Measurements from ENCODE around the gene PDE1C. TPM values are rescaled to one million over a fixed set of nuclear protein-coding genes. Genes with fewer than 3 reads are reported as not detected.
"Not testable (repeated sequence)": the region's sequence is repeated elsewhere in the genome, so short reads cannot be mapped to it uniquely, and the experiment has no call there.

The PDE1C gene
- total RNA-seq, 1 experiment from 2014 or later: not detected

DNA sequence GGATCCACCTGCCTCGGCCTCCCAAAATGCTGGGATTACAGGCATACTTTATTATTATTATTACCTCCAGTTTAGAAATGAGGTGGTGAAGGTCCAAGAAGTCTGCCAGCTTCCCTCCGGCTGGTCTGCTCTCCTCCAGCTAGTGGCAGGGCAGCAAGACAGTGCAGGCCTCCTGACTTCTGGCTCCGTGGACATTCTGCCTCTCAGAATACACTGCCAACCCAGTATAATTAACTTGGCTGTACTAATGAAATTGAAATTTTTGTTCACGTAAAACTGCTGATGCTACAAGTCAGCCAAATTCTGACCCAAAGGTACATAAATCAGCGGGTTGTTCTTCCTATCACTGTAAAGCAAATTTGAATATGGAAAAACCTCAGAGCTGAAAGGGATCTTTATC lies 7.6 kb upstream of the PDE1C start:
- ChIA-PET POLR2A (ENCODE audit: low non-redundant PET) (no interaction called here), CTCF (no interaction called here)
- no TSS peak for BruUV-seq (replicated peaks)
- Histone ChIP-seq H3K4me1 (ENCODE audit: insufficient read depth, low read length, poor library complexity, severe bottlenecking) (no peaks in the 10 kb centered on the region), H3K4me3 (ENCODE audit: low read depth, low read length, poor library complexity, severe bottlenecking) (no peak overlapping the region), H3K27ac (ENCODE audit: low read depth, low read length, poor library complexity, severe bottlenecking) (no peak overlapping the region), H3K9me3 (ENCODE audit: low read depth, low read length, poor library complexity, severe bottlenecking) (no peaks in the 10 kb centered on the region), H3K36me3 (ENCODE audit: insufficient read depth, low read length, poor library complexity, severe bottlenecking) (no peaks in the 10 kb centered on the region), H3K27me3 (replicated peaks; ENCODE audit: insufficient read depth, low read depth, low read length, poor library complexity) (peaks cover 58% of the 10 kb centered on the region)
- no peak for DNase-seq (ENCODE audit: low spot score)
- intact Hi-C loops (cut with micrococcal nuclease; ENCODE audit: unreplicated experiment): no loop called here
- no peak for TF ChIP-seq EZH2 (IDR thresholded peaks at IDR 0.05; ENCODE audit: borderline replicate concordance, low read depth, low read length, poor library complexity, severe bottlenecking)
- TF ChIP-seq, protein P1, sequence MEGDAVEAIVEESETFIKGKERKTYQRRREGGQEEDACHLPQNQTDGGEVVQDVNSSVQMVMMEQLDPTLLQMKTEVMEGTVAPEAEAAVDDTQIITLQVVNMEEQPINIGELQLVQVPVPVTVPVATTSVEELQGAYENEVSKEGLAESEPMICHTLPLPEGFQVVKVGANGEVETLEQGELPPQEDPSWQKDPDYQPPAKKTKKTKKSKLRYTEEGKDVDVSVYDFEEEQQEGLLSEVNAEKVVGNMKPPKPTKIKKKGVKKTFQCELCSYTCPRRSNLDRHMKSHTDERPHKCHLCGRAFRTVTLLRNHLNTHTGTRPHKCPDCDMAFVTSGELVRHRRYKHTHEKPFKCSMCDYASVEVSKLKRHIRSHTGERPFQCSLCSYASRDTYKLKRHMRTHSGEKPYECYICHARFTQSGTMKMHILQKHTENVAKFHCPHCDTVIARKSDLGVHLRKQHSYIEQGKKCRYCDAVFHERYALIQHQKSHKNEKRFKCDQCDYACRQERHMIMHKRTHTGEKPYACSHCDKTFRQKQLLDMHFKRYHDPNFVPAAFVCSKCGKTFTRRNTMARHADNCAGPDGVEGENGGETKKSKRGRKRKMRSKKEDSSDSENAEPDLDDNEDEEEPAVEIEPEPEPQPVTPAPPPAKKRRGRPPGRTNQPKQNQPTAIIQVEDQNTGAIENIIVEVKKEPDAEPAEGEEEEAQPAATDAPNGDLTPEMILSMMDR (conservative IDR thresholded peaks at IDR 0.05; ENCODE audit: low read depth, low read length): no peak

DNA sequence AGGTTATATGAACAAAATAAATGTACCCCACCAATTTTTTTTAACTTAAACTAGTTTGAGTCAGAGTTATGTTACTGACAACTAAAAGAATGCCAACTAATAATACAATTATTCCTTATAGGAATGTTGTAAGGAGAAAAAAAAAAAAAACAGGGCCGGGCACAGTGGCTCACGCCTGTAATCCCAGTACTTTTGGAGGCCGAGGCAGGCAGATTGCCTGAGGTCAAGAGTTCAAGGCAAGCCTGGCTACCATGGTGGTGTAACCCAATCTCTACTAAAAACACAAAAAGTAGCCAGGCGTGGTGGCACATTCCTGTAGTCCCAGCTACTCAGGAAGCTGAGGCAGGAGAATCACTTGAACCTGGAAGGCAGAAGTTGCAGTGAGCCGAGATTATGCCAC lies 6.6 kb upstream of the PDE1C start:
- H3K27me3 ChIP-seq (replicated peaks; ENCODE audit: insufficient read depth, low read depth, low read length, poor library complexity): peaks cover 68% of the 10 kb centered on the region
- BruUV-seq (replicated peaks); H3K27ac ChIP-seq (ENCODE audit: low read depth, low read length, poor library complexity, severe bottlenecking); H3K36me3 ChIP-seq (ENCODE audit: insufficient read depth, low read length, poor library complexity, severe bottlenecking); POLR2A ChIA-PET (ENCODE audit: low non-redundant PET); DNase-seq (ENCODE audit: low spot score); H3K4me1 ChIP-seq (ENCODE audit: insufficient read depth, low read length, poor library complexity, severe bottlenecking); H3K4me3 ChIP-seq (ENCODE audit: low read depth, low read length, poor library complexity, severe bottlenecking); H3K9me3 ChIP-seq (ENCODE audit: low read depth, low read length, poor library complexity, severe bottlenecking); intact Hi-C loops (cut with micrococcal nuclease; ENCODE audit: unreplicated experiment); CTCF ChIA-PET: not testable (repeated sequence)

DNA sequence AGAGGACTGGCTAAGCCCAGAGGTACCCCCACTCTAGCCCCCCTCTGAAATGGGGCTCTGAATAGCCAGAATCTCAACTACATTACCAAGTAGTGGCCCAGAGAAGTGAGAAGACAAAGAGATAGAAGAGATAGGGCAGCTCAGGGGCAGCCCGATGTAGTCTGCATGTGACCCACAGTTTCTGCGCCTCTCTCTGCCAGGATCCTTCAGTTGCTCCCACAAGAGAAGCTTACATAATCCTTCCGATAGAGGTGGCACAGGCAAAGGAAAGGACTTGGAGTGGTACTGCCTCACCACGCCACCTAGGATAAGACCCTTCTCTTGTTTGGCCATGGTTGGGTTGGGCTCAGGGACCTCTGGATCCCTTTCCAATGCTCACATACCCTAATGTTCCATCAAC lies 5.4 kb upstream of the PDE1C start:
- ChIA-PET POLR2A (ENCODE audit: low non-redundant PET) (no interaction called here), CTCF (no interaction called here)
- Histone ChIP-seq H3K27ac (ENCODE audit: low read depth, low read length, poor library complexity, severe bottlenecking) (no peak overlapping the region), H3K27me3 (replicated peaks; ENCODE audit: insufficient read depth, low read depth, low read length, poor library complexity) (peaks cover 78% of the 10 kb centered on the region), H3K9me3 (ENCODE audit: low read depth, low read length, poor library complexity, severe bottlenecking) (no peaks in the 10 kb centered on the region), H3K4me1 (ENCODE audit: insufficient read depth, low read length, poor library complexity, severe bottlenecking) (peaks cover 5% of the 10 kb centered on the region), H3K4me3 (ENCODE audit: low read depth, low read length, poor library complexity, severe bottlenecking) (no peak overlapping the region), H3K36me3 (ENCODE audit: insufficient read depth, low read length, poor library complexity, severe bottlenecking) (no peaks in the 10 kb centered on the region)
- no TSS peak for BruUV-seq (replicated peaks)
- TF ChIP-seq, protein P1 (conservative IDR thresholded peaks at IDR 0.05; ENCODE audit: low read depth, low read length): no peak
- no peak for TF ChIP-seq EZH2 (IDR thresholded peaks at IDR 0.05; ENCODE audit: borderline replicate concordance, low read depth, low read length, poor library complexity, severe bottlenecking)
- no peak for DNase-seq (ENCODE audit: low spot score)
- intact Hi-C loops (cut with micrococcal nuclease; ENCODE audit: unreplicated experiment): no loop called here

DNA sequence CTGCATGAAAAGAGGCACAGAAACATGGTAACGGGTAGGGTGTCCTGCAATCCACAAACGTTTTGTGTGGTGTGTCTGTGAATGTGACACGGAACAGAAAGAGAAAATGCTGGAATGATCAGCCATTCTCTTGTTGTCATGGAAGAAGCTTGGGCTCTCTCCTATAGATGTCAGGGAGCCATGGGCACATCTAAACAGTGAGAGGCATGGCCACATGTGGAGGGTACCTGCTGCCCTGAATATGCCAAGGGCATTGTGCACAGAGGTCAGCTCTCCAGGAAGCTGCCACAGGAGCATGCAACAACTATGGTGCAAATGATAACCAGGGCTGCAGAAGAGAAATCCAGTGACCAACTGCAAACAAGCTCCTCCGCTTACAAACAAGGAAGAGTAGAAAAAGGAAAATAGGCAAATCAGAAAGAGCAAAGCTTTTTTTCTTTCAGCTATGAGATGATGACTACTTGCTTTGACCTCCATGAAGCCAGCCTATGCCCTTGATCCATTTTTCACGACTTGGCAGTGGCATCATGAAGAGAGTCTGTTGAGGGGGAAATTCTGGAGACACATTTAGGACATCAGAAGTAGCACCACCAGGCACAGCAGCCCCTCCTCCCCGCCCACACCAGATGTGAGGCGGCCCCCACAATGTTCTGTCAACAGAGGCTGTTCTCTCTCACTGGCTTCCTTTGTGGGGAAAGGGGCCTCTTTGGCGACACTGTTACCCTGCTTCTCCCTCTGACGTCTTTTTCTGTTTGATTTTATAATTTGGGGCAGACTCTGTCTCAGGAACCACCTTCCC lies 4.8 kb upstream of the PDE1C start:
- peaks cover 79% of the 10 kb centered on the region for H3K27me3 ChIP-seq (replicated peaks; ENCODE audit: insufficient read depth, low read depth, low read length, poor library complexity)
- no peak for TF ChIP-seq EZH2 (IDR thresholded peaks at IDR 0.05; ENCODE audit: borderline replicate concordance, low read depth, low read length, poor library complexity, severe bottlenecking)
- TF ChIP-seq, protein P1 (conservative IDR thresholded peaks at IDR 0.05; ENCODE audit: low read depth, low read length): no peak
- no peak overlapping the region for H3K27ac ChIP-seq (ENCODE audit: low read depth, low read length, poor library complexity, severe bottlenecking)
- ChIA-PET POLR2A (ENCODE audit: low non-redundant PET) (no interaction called here), CTCF (no interaction called here)
- no peaks in the 10 kb centered on the region for H3K36me3 ChIP-seq (ENCODE audit: insufficient read depth, low read length, poor library complexity, severe bottlenecking)
- no peaks in the 10 kb centered on the region for H3K9me3 ChIP-seq (ENCODE audit: low read depth, low read length, poor library complexity, severe bottlenecking)
- no TSS peak for BruUV-seq (replicated peaks)
- peaks cover 6% of the 10 kb centered on the region for H3K4me1 ChIP-seq (ENCODE audit: insufficient read depth, low read length, poor library complexity, severe bottlenecking)
- DNase-seq (ENCODE audit: low spot score): no peak
- no peak overlapping the region for H3K4me3 ChIP-seq (ENCODE audit: low read depth, low read length, poor library complexity, severe bottlenecking)
- intact Hi-C loops (cut with micrococcal nuclease; ENCODE audit: unreplicated experiment): no loop called here

All from A673 (cell line).